Right lobe of liver (tissue), 4 donors: ENCODE results near the gene TMCO2.

Experiments
- CTCF ChIP-seq, 4 donors: fragments of 200-600 bp in 3 of 4; fragments of 450-650 bp in 1 of 4; IDR thresholded peaks; one replicate each; pipeline versions ENCODE4 v1.5.1 to v1.8.0; 2016 to 2022; ENCODE audit warnings: antibody characterized with exemption in 4 of 4, mild to moderate bottlenecking in 2 of 4
- POLR2A ChIP-seq: fragments of 450-650 bp; IDR thresholded peaks from one replicate; pipeline ENCODE4 v1.6.1; 2017; ENCODE audit warnings: antibody characterized with exemption, mild to moderate bottlenecking
- donor health status: DM: no; HTN: no; CAD: no.
- donor health status: DM: no; HTN: no; CAD: no.
- donor health status: DM: no; HTN: yes; CAD: no.

GRCh38 chr1:40301066-40301465 lies 53.3 kb downstream of the TMCO2 start:
- TF ChIP-seq CTCF (IDR thresholded peaks at IDR 0.05) (no peak), POLR2A (no peak)
